H9 (cell line): ENCODE data around the gene CTPS2. TPM values are rescaled to one million over a fixed set of nuclear protein-coding genes. Genes with fewer than 3 reads are reported as not detected.
A peak's percentile ranks its signal among the peaks of the same experiment; 100 is the strongest.

Experiments used
- DNase-seq: peaks from one replicate; pipeline ENCODE4 v3.0.0-alpha.2; 2017
- H2AFZ ChIP-seq: one replicate; pipeline ENCODE4 v1.6.1; 2013; ENCODE audit warnings: mild to moderate bottlenecking, low read length, control low read depth, moderate library complexity
- H2AK5ac ChIP-seq: 2 replicates; pipeline ENCODE4 v1.6.1; 2013; ENCODE audit warnings: low read length, control low read depth, mixed read lengths; ENCODE audit not compliant: insufficient read length
- H2BK120ac ChIP-seq: one replicate; pipeline ENCODE4 v1.6.1; 2013; ENCODE audit warnings: low read depth, mild to moderate bottlenecking, low read length, control low read depth, inconsistent platforms; ENCODE audit not compliant: poor library complexity, severe bottlenecking
- H2BK12ac ChIP-seq: 2 replicates; pipeline ENCODE4 v1.6.1; 2013; ENCODE audit warnings: low read length, control low read depth, mixed read lengths, low read depth; ENCODE audit not compliant: insufficient read length
- H2BK15ac ChIP-seq: 2 replicates; pipeline ENCODE4 v1.6.1; 2013; ENCODE audit warnings: low read depth, low read length, control low read depth
- H2BK20ac ChIP-seq: one replicate; pipeline ENCODE4 v1.6.1; 2013; ENCODE audit warnings: low read depth, mild to moderate bottlenecking, low read length, control low read depth, inconsistent platforms; ENCODE audit not compliant: poor library complexity, severe bottlenecking
- H2BK5ac ChIP-seq: 2 replicates; pipeline ENCODE4 v1.6.1; 2013; ENCODE audit warnings: low read length, control low read depth, mixed read lengths; ENCODE audit not compliant: insufficient read length
- H3K14ac ChIP-seq: 2 replicates; pipeline ENCODE4 v1.6.1; 2013; ENCODE audit warnings: low read length, control low read depth; ENCODE audit not compliant: insufficient read depth
- H3K18ac ChIP-seq: 2 replicates; pipeline ENCODE4 v1.6.1; 2013; ENCODE audit warnings: low read depth, mild to moderate bottlenecking, mixed read lengths, low read length, control low read depth; ENCODE audit not compliant: insufficient read length
- H3K23ac ChIP-seq: 2 replicates; pipeline ENCODE4 v1.6.1; 2013; ENCODE audit warnings: low read length, control low read depth, mixed read lengths, low read depth; ENCODE audit not compliant: insufficient read length
- H3K23me2 ChIP-seq: 2 replicates; pipeline ENCODE4 v1.6.1; 2013; ENCODE audit warnings: low read depth, mild to moderate bottlenecking, mixed read lengths, low read length, control low read depth; ENCODE audit not compliant: insufficient read length, poor library complexity, severe bottlenecking
- H3K27ac ChIP-seq: 2 replicates; pipeline ENCODE4 v1.5.1; 2013; ENCODE audit warnings: low read length, control low read depth, mixed read lengths, low read depth; ENCODE audit not compliant: insufficient read length
- H3K27me3 ChIP-seq: 2 replicates; pipeline ENCODE4 v1.6.1; 2013; ENCODE audit warnings: low read length, control low read depth, inconsistent platforms; ENCODE audit not compliant: insufficient read depth
- H3K4ac ChIP-seq: 2 replicates; pipeline ENCODE4 v1.6.1; 2013; ENCODE audit warnings: low read depth, mild to moderate bottlenecking, control low read depth, inconsistent platforms, low read length, moderate library complexity
- H3K4me1 ChIP-seq: 2 replicates; pipeline ENCODE4 v1.6.1; 2013; ENCODE audit warnings: low read length, control low read depth, inconsistent platforms; ENCODE audit not compliant: insufficient read depth
- H3K4me2 ChIP-seq: 2 replicates; pipeline ENCODE4 v1.6.1; 2013; ENCODE audit warnings: low read length, control low read depth, mixed read lengths; ENCODE audit not compliant: insufficient read length, insufficient read depth
- H3K56ac ChIP-seq: 2 replicates; pipeline ENCODE4 v1.6.1; 2013; ENCODE audit warnings: low read depth, mild to moderate bottlenecking, mixed read lengths, low read length, control low read depth; ENCODE audit not compliant: insufficient read length
- H3K79me1 ChIP-seq: 2 replicates; pipeline ENCODE4 v1.6.1; 2013; ENCODE audit warnings: low read depth, mild to moderate bottlenecking, moderate library complexity, low read length, control low read depth, inconsistent platforms; ENCODE audit not compliant: insufficient read depth, poor library complexity, severe bottlenecking
- H3K79me2 ChIP-seq: 2 replicates; pipeline ENCODE4 v1.6.1; 2013; ENCODE audit warnings: low read length, control low read depth, inconsistent platforms; ENCODE audit not compliant: insufficient read depth
- H3K9ac ChIP-seq: 2 replicates; pipeline ENCODE4 v1.6.1; 2013; ENCODE audit warnings: low read length, control low read depth, mixed read lengths; ENCODE audit not compliant: insufficient read length; ENCODE audit errors: extremely low read depth
- H3K9me3 ChIP-seq: one replicate; pipeline ENCODE4 v1.6.1; 2013; ENCODE audit warnings: low read depth, low read length, inconsistent platforms; ENCODE audit not compliant: control insufficient read depth
- H3T11ph ChIP-seq: one replicate; pipeline ENCODE4 v1.6.1; 2013; ENCODE audit warnings: mild to moderate bottlenecking, low read length, control low read depth, inconsistent platforms
- H4K20me1 ChIP-seq: one replicate; pipeline ENCODE4 v1.6.1; 2013; ENCODE audit not compliant: control insufficient read depth, insufficient read length, insufficient read depth
- H4K5ac ChIP-seq: 2 replicates; pipeline ENCODE4 v1.6.1; 2013; ENCODE audit warnings: low read depth, mild to moderate bottlenecking, mixed read lengths, low read length, control low read depth; ENCODE audit not compliant: insufficient read length
- H4K8ac ChIP-seq: replicated peaks from 2 replicates; pipeline ENCODE4 v1.6.1; 2013; ENCODE audit warnings: low read length, control low read depth, mixed read lengths, low read depth; ENCODE audit not compliant: insufficient read length
- H4K91ac ChIP-seq: 2 replicates; pipeline ENCODE4 v1.6.1; 2013; ENCODE audit warnings: low read depth, mild to moderate bottlenecking, moderate library complexity, mixed read lengths, low read length, control low read depth; ENCODE audit not compliant: insufficient read length
- H3K27ac Mint-ChIP-seq, 3 experiments: 2 replicates in 2 of 3; 3 replicates in 1 of 3; pipeline ENCODE4 v1.8.0; 2020 to 2021; ENCODE audit warnings: mixed read lengths in 3 of 3, mild to moderate bottlenecking in 1 of 3, moderate library complexity in 1 of 3
- H3K27me3 Mint-ChIP-seq: 2 replicates; pipeline ENCODE4 v1.8.0; 2021; ENCODE audit warnings: low read depth, mild to moderate bottlenecking, moderate library complexity, mixed read lengths
- H3K36me3 Mint-ChIP-seq, 3 experiments: 2 replicates in 2 of 3; 3 replicates in 1 of 3; pipeline ENCODE4 v1.8.0; 2020 to 2021; ENCODE audit warnings: low read depth in 3 of 3, mixed read lengths in 3 of 3; ENCODE audit not compliant: insufficient read depth in 1 of 3
- H3K4me1 Mint-ChIP-seq, 2 experiments: 2 replicates each; pipeline ENCODE4 v1.8.0; 2020; ENCODE audit warnings: mixed read lengths in 2 of 2
- H3K4me3 Mint-ChIP-seq, 2 experiments: 2 replicates in 1 of 2; 3 replicates in 1 of 2; pipeline ENCODE4 v1.8.0; 2020 to 2021; ENCODE audit warnings: mild to moderate bottlenecking in 2 of 2, mixed read lengths in 2 of 2, moderate library complexity in 1 of 2
- H3K9me3 Mint-ChIP-seq, 2 experiments: 2 replicates in 1 of 2; 3 replicates in 1 of 2; pipeline ENCODE4 v1.8.0; 2020; ENCODE audit warnings: mild to moderate bottlenecking in 2 of 2, mixed read lengths in 2 of 2, moderate library complexity in 1 of 2
- WGBS: extraction: QIAGEN DNeasy Blood & Tissue Kit; methylation state at CpG from one replicate; pipeline ENCODE4 v1.1.7; 2013; ENCODE audit warnings: missing lambda C conversion rate, low lambda C conversion rate, mixed read lengths; ENCODE audit not compliant: insufficient read length; ENCODE audit errors: extremely low coverage; 5-methylcytosine and 5-hydroxymethylcytosine counted together
- total RNA-seq: library from RNA; stranded (reverse); gene quantifications from 2 replicates; pipeline ENCODE4 v1.2.1, GENCODE V29; 2021
- TF ChIP-seq, protein P1 (sequence below): fragments of 200-600 bp; sonication (generic); conservative IDR thresholded peaks from 3 replicates; pipeline ENCODE4 v1.8.0; 2021; ENCODE audit warnings: antibody characterized with exemption, mild to moderate bottlenecking

CTPS2 gene
- total RNA-seq, 1 experiment from 2014 or later: 69.7 TPM

- Histone ChIP-seq H3K79me2 (no peaks in the 10 kb centered on the region), H3K27me3 (no peaks in the 10 kb centered on the region), H3K23ac (no peak overlapping the region), H3K27ac (no peak overlapping the region), H4K91ac (no peak overlapping the region), H3K4ac (no peak overlapping the region), H4K8ac (no peak overlapping the region), H3K4me2 (no peak overlapping the region), H3K18ac (no peak overlapping the region), H3T11ph (no peak overlapping the region), H3K56ac (no peak overlapping the region), H2BK5ac (no peak overlapping the region), H3K9me3 (no peaks in the 10 kb centered on the region), H2AK5ac (no peak overlapping the region), H3K79me1 (no peaks in the 10 kb centered on the region), H4K5ac (no peak overlapping the region), H3K4me1 (no peaks in the 10 kb centered on the region), H3K23me2 (no peaks in the 10 kb centered on the region), H3K9ac (no peak overlapping the region), H4K20me1 (no peaks in the 10 kb centered on the region), H3K14ac (no peak overlapping the region), H2BK15ac (no peak overlapping the region), H2BK120ac (no peak overlapping the region), H2BK12ac (no peak overlapping the region), H2AFZ (no peak overlapping the region), H2BK20ac (no peak overlapping the region)
- Mint-ChIP-seq H3K9me3 (no peaks in the 10 kb centered on the region), H3K27me3 (no peaks in the 10 kb centered on the region), H3K4me3 (no peak overlapping the region), H3K36me3 (peaks cover 43 to 78% (median 78%) of the 10 kb centered on the region in 3 experiments; a peak in 6 of 7 replicates), H3K4me1 (no peaks in the 10 kb centered on the region), H3K27ac (peak overlapping the region in 1 of 3 experiments; percentile 58; a peak in 1 of 7 replicates)
- WGBS: no CpG with 5 or more reads among the region's 15 CpGs
- TF ChIP-seq, protein P1, sequence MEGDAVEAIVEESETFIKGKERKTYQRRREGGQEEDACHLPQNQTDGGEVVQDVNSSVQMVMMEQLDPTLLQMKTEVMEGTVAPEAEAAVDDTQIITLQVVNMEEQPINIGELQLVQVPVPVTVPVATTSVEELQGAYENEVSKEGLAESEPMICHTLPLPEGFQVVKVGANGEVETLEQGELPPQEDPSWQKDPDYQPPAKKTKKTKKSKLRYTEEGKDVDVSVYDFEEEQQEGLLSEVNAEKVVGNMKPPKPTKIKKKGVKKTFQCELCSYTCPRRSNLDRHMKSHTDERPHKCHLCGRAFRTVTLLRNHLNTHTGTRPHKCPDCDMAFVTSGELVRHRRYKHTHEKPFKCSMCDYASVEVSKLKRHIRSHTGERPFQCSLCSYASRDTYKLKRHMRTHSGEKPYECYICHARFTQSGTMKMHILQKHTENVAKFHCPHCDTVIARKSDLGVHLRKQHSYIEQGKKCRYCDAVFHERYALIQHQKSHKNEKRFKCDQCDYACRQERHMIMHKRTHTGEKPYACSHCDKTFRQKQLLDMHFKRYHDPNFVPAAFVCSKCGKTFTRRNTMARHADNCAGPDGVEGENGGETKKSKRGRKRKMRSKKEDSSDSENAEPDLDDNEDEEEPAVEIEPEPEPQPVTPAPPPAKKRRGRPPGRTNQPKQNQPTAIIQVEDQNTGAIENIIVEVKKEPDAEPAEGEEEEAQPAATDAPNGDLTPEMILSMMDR: no peak
- no peak for DNase-seq
Observed at GRCh38 chrX:16702700-16703599, 9.5 kb downstream of the CTPS2 start.
